MCF 10A (cell line): ENCODE measurements around the gene BHMT. TPM values are rescaled to one million over a fixed set of nuclear protein-coding genes. Genes with fewer than 3 reads are reported as not detected.
A peak's percentile ranks its signal among the peaks of the same experiment; 100 is the strongest.
"Not testable (repeated sequence)": the region's sequence is repeated elsewhere in the genome, so short reads cannot be mapped to it uniquely, and the experiment has no call there.

Experiments
- BruUV-seq: library from RNA; stranded (reverse); fragments of 400-500 nt; replicated peaks from 2 replicates; lab custom pipeline; 2021; lab: Mats Ljungman, UMichigan
- CTCF ChIA-PET: fragments of 300-600 bp; sonication (Branson Sonifier 250); formaldehyde crosslinking; extraction: SDS; loops from one replicate; lab custom pipeline; 2021; ENCODE audit warnings: antibody characterized with exemption, inconsistent platforms; lab: Yijun Ruan, JAX
- POLR2A ChIA-PET: fragments of 300-600, 350-650 bp; sonication (Branson Sonifier 250); formaldehyde crosslinking; extraction: SDS; loops from one replicate; lab custom pipeline; 2020; ENCODE audit warnings: antibody characterized with exemption, inconsistent platforms; lab: Yijun Ruan, JAX
- DNase-seq: peaks from one replicate; pipeline ENCODE4 v3.0.0-alpha.2; 2018; ENCODE audit not compliant: unreplicated experiment
- H3K27ac Mint-ChIP-seq: one replicate; pipeline ENCODE4 v1.8.0; 2022; ENCODE audit warnings: mild to moderate bottlenecking, low read depth, mixed read lengths; ENCODE audit not compliant: unreplicated experiment
- H3K27me3 Mint-ChIP-seq: one replicate; pipeline ENCODE4 v1.8.0; 2022; ENCODE audit warnings: mixed read lengths; ENCODE audit not compliant: insufficient read depth, unreplicated experiment
- H3K36me3 Mint-ChIP-seq: one replicate; pipeline ENCODE4 v1.8.0; 2022; ENCODE audit warnings: mild to moderate bottlenecking, moderate library complexity, mixed read lengths; ENCODE audit not compliant: insufficient read depth, unreplicated experiment
- H3K4me1 Mint-ChIP-seq: one replicate; pipeline ENCODE4 v1.8.0; 2022; ENCODE audit warnings: mixed read lengths; ENCODE audit not compliant: insufficient read depth, unreplicated experiment
- H3K4me3 Mint-ChIP-seq: one replicate; pipeline ENCODE4 v1.8.0; 2022; ENCODE audit warnings: mild to moderate bottlenecking, moderate library complexity, mixed read lengths; ENCODE audit not compliant: unreplicated experiment
- H3K9me3 Mint-ChIP-seq: one replicate; pipeline ENCODE4 v1.8.0; 2022; ENCODE audit warnings: mixed read lengths; ENCODE audit not compliant: unreplicated experiment
- CTCF ChIP-seq: fragments of 200-600 bp; IDR thresholded peaks from one replicate; pipeline ENCODE4 v1.8.0; 2022; ENCODE audit warnings: antibody characterized with exemption, mild to moderate bottlenecking; ENCODE audit not compliant: unreplicated experiment
- intact Hi-C: fragments of 100-400 bp; cut with micrococcal nuclease; formaldehyde crosslinking; loops from 2 replicates; pipeline ENCODE4 v1.14.1; 2022
- total RNA-seq: library from RNA; stranded (reverse); gene quantifications from 2 replicates; pipeline ENCODE4 v1.2.3, GENCODE V29; 2022

BHMT gene
- total RNA-seq, 1 experiment from 2014 or later: not detected

- TF ChIP-seq CTCF: no peak
- no TSS peak for BruUV-seq
- no peak overlapping the region for H3K4me3 Mint-ChIP-seq
- no peaks in the 10 kb centered on the region for H3K9me3 Mint-ChIP-seq
- intact Hi-C loops: no loop called here
- H3K27ac Mint-ChIP-seq: no peak overlapping the region
- CTCF ChIA-PET: no interaction called here
- no peaks in the 10 kb centered on the region for H3K27me3 Mint-ChIP-seq
- POLR2A ChIA-PET: no interaction called here
- H3K4me1 Mint-ChIP-seq: peaks cover 6% of the 10 kb centered on the region
- no peaks in the 10 kb centered on the region for H3K36me3 Mint-ChIP-seq
- peak; percentile 36 for DNase-seq
Observed at GRCh38 chr5:79149433-79149832, 37.8 kb downstream of the BHMT start.

- CTCF ChIA-PET: interaction anchor here (0.6 to 1.4 kb wide), 3 partner anchors 19 to 370 kb away, joined by 4 to 5 read pairs (median 5); no protein-coding TSS in a partner anchor
- H3K27ac Mint-ChIP-seq: no peak overlapping the region
- no peak for DNase-seq
- no peaks in the 10 kb centered on the region for H3K27me3 Mint-ChIP-seq
- H3K4me3 Mint-ChIP-seq: no peak overlapping the region
- H3K9me3 Mint-ChIP-seq: no peaks in the 10 kb centered on the region
- intact Hi-C loops: no loop called here
- BruUV-seq: no TSS peak
- POLR2A ChIA-PET: interaction anchor here (1.0 kb wide), 1 partner anchor 8 kb away, joined by 3 read pairs; no protein-coding TSS in a partner anchor
- no peaks in the 10 kb centered on the region for H3K36me3 Mint-ChIP-seq
- H3K4me1 Mint-ChIP-seq: peaks cover 4% of the 10 kb centered on the region
- no peak for TF ChIP-seq CTCF
Observed at GRCh38 chr5:79151942-79152671, 40.5 kb downstream of the BHMT start.

GRCh38 chr5:79157305-79157704 is 45.7 kb downstream of the BHMT start:
- CTCF ChIA-PET: interaction anchor here (0.6 to 2.3 kb wide), 5 partner anchors 24 to 926 kb away, joined by 3 to 11 read pairs (median 3); no protein-coding TSS in a partner anchor
- no TSS peak for BruUV-seq

GRCh38 chr5:79161647-79162046 is 50.0 kb downstream of the BHMT start:
- CTCF ChIA-PET: interaction anchor here (0.6 to 1.4 kb wide), 3 partner anchors 30 to 917 kb away, joined by 3 to 4 read pairs (median 3); no protein-coding TSS in a partner anchor

More at GRCh38 chr5:79157305-79157704, 45.7 kb downstream of the BHMT start:
- no peak for DNase-seq
- Mint-ChIP-seq H3K36me3 (no peaks in the 10 kb centered on the region), H3K4me3 (no peak overlapping the region), H3K27me3 (no peaks in the 10 kb centered on the region), H3K4me1 (peaks cover 9% of the 10 kb centered on the region), H3K9me3 (no peaks in the 10 kb centered on the region), H3K27ac (no peak overlapping the region)
- TF ChIP-seq CTCF: no peak
- POLR2A ChIA-PET: interaction anchor here (1.6 kb wide), 1 partner anchor 11 kb away, joined by 4 read pairs; no protein-coding TSS in a partner anchor
- intact Hi-C loops: no loop called here

More at GRCh38 chr5:79161647-79162046, 50.0 kb downstream of the BHMT start:
- H3K4me3 Mint-ChIP-seq, H3K27me3 Mint-ChIP-seq, H3K27ac Mint-ChIP-seq, BruUV-seq, intact Hi-C loops, H3K4me1 Mint-ChIP-seq, POLR2A ChIA-PET, DNase-seq, H3K9me3 Mint-ChIP-seq, H3K36me3 Mint-ChIP-seq: not testable (repeated sequence)
